HepG2 (cell line): ENCODE measurements around the gene ANKRD1. TPM values are rescaled to one million over a fixed set of nuclear protein-coding genes. Genes with fewer than 3 reads are reported as not detected.

ENCODE experiments used
- EHMT2 ChIP-seq: fragments of 200-600 bp; sonication (generic); IDR thresholded peaks from 2 replicates; pipeline ENCODE4 v1.7.0; 2017; ENCODE audit warnings: antibody characterized with exemption, low read depth, low read length, borderline replicate concordance
- ELF3 ChIP-seq: IDR thresholded peaks from 2 replicates; pipeline ENCODE4 v1.6.1; 2016; ENCODE audit warnings: missing genetic modification reagents, missing compliant biosample characterization
- ERF ChIP-seq: IDR thresholded peaks from 2 replicates; pipeline ENCODE4 v1.6.1; 2018; ENCODE audit warnings: missing biosample characterization, missing genetic modification reagents
- HHEX ChIP-seq: IDR thresholded peaks from 2 replicates; pipeline ENCODE4 v1.6.1; 2016; ENCODE audit warnings: control low read depth
- HMG20A ChIP-seq: IDR thresholded peaks from 2 replicates; pipeline ENCODE4 v1.6.1; 2016; ENCODE audit warnings: borderline replicate concordance
- KAT2B ChIP-seq: fragments of 150-350 bp; IDR thresholded peaks from 2 replicates; pipeline ENCODE4 v1.6.1; 2014; ENCODE audit warnings: low read depth, low read length, borderline replicate concordance
- KAT8 ChIP-seq: IDR thresholded peaks from 2 replicates; pipeline ENCODE4 v1.6.1; 2016; ENCODE audit warnings: missing genetic modification reagents, missing compliant biosample characterization
- MED8 ChIP-seq: sonication (generic); formaldehyde crosslinking; IDR thresholded peaks from 2 replicates; pipeline ENCODE4 v1.8.1; 2023; ENCODE audit warnings: mild to moderate bottlenecking, missing genetic modification reagents; ENCODE audit not compliant: insufficient replicate concordance
- SAP130 ChIP-seq: IDR thresholded peaks from 2 replicates; pipeline ENCODE4 v1.6.1; 2016; ENCODE audit warnings: low read depth
- SRSF1 ChIP-seq: fragments of 200-400 bp; formaldehyde crosslinking; optimal IDR thresholded peaks from 2 replicates; pipeline ENCODE3; 2017; ENCODE audit warnings: mild to moderate bottlenecking, low read depth, low read length, moderate library complexity
- ZBTB34 ChIP-seq: sonication (generic); formaldehyde crosslinking; IDR thresholded peaks from 2 replicates; pipeline ENCODE4 v1.8.0; 2022; ENCODE audit warnings: mild to moderate bottlenecking, missing genetic modification reagents
- ZEB1 ChIP-seq: IDR thresholded peaks from 2 replicates; pipeline ENCODE4 v1.6.1; 2012; ENCODE audit warnings: mild to moderate bottlenecking, low read depth, inconsistent platforms; ENCODE audit not compliant: insufficient replicate concordance
- ZNF138 ChIP-seq: sonication (generic); formaldehyde crosslinking; IDR thresholded peaks from 2 replicates; pipeline ENCODE4 v1.5.0; 2020; ENCODE audit warnings: mild to moderate bottlenecking, low read depth, missing genetic modification reagents
- ZNF354B ChIP-seq: sonication (generic); formaldehyde crosslinking; IDR thresholded peaks from 2 replicates; pipeline ENCODE4 v1.8.0; 2022; ENCODE audit warnings: mild to moderate bottlenecking, missing genetic modification reagents
- ZNF367 ChIP-seq: sonication (generic); formaldehyde crosslinking; IDR thresholded peaks from 2 replicates; pipeline ENCODE4 v1.4.0; 2020; ENCODE audit warnings: missing genetic modification reagents, borderline replicate concordance
- ZNF710 ChIP-seq: sonication (generic); formaldehyde crosslinking; IDR thresholded peaks from 2 replicates; pipeline ENCODE4 v1.5.0; 2020; ENCODE audit warnings: mild to moderate bottlenecking, missing genetic modification reagents, borderline replicate concordance
- ZNF816 ChIP-seq: sonication (generic); formaldehyde crosslinking; IDR thresholded peaks from 2 replicates; pipeline ENCODE4 v1.8.0; 2022; ENCODE audit warnings: missing genetic modification reagents, mild to moderate bottlenecking, borderline replicate concordance
- polyA plus RNA-seq, 8 experiments: library from polyadenylated mRNA; depleted of rRNA in 3 of 8; stranded (reverse) in 7 of 8; unstranded in 1 of 8; fragments of >200 nt; fragmentation: Illumina TruSeq in 4 of 8; extraction: Trizol in 4 of 8; gene quantifications; 2 replicates each; pipeline versions ENCODE4 v1.2.1 to v1.2.3, GENCODE V29; 2011 to 2016; ENCODE audit warnings: low read depth in 4 of 8, missing spikeins in 1 of 8, mixed read lengths in 1 of 8; ENCODE audit not compliant: insufficient read depth in 1 of 8
- total RNA-seq, 5 experiments: library from RNA; depleted of rRNA; stranded (reverse); fragments of >200 nt; fragmentation: Illumina TruSeq; extraction: Trizol; gene quantifications; 2 replicates each; pipeline ENCODE4 v1.2.3, GENCODE V29; 2016; ENCODE audit warnings: low read depth in 1 of 5
- TF ChIP-seq, protein P1 (sequence below): sonication (generic); formaldehyde crosslinking; IDR thresholded peaks from 2 replicates; pipeline ENCODE4 v1.8.0; 2022; ENCODE audit warnings: mild to moderate bottlenecking, missing genetic modification reagents, moderate library complexity
- TF ChIP-seq, protein P2 (sequence below): sonication (generic); formaldehyde crosslinking; IDR thresholded peaks from 2 replicates; pipeline ENCODE4 v1.4.0; 2020; ENCODE audit warnings: mild to moderate bottlenecking, missing genetic modification reagents, borderline replicate concordance
- TF ChIP-seq, protein P3 (sequence below): sonication (generic); formaldehyde crosslinking; IDR thresholded peaks from 2 replicates; pipeline ENCODE4 v1.4.0; 2020; ENCODE audit warnings: mild to moderate bottlenecking, missing genetic modification reagents

ANKRD1 gene
- total and polyA plus RNA-seq, 2 of the 13 experiments (the other 11 are each of a cell fraction or from before 2014, with no cell fraction given): 19.4 to 41.8 TPM

DNA sequence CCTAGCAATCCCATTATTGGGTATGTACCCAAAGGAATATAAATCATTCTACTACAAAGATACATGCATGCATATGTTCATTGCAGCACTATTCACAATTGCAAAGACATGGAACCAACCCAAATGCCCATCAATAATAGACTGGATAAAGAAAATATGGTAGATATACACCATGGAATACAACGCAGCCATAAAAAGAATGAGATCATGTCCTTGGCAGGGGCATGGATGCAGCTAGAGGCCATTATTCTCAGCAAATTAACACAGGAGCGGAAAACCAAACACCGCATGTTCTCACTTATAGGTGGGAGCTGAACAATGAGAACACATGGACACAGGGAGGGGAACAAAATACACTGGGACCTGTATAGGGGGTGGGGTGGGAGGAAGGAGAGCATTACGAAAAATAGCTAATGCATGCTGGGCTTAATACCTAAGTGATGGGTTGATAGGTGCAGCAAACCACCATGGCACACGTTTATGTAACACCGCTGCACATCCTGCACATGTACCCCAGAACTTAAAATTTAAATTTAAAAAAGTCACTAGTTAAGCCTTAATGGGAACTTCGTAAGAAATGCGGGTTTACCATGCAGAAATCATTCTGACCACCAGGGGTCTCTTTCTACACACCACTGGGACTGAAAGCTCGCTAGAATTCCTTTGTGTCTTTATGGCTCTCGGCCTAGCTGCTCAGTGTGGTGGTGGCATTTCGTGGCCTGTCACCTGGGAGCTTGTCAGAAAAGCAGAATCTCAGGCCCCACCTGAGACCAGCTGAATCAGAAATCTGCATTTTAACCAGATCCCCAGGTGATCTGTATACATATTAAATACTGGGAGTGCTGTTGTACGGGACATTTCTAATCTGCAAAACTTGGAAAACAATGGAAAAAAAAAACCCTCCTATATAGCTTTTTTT is 9.5 kb downstream of the ANKRD1 start (continued):
- TF ChIP-seq, protein P1, sequence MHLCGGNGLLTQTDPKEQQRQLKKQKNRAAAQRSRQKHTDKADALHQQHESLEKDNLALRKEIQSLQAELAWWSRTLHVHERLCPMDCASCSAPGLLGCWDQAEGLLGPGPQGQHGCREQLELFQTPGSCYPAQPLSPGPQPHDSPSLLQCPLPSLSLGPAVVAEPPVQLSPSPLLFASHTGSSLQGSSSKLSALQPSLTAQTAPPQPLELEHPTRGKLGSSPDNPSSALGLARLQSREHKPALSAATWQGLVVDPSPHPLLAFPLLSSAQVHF: no peak
- TF ChIP-seq ZNF710 (CRISPR knock-in tag) (no peak), ERF (CRISPR knock-in tag) (peak; percentile 83), ZNF354B (CRISPR knock-in tag) (no peak), ZNF138 (CRISPR knock-in tag) (no peak), ZNF816 (CRISPR knock-in tag) (no peak), KAT8 (CRISPR knock-in tag) (peak; percentile 27; the same call in 1 of the 2 replicates), SRSF1 (no peak), MED8 (CRISPR knock-in tag) (no peak), SAP130 (CRISPR knock-in tag) (0 out of 2 replicates have a peak, but pooled peaks have one; percentile 30), ZBTB34 (CRISPR knock-in tag) (no peak), HMG20A (CRISPR knock-in tag) (no peak), ZNF367 (no peak), EHMT2 (no peak), HHEX (CRISPR knock-in tag) (no peak), KAT2B (no peak), ELF3 (CRISPR knock-in tag) (0 out of 2 replicates have a peak, but pooled peaks have one; percentile 15), ZEB1 (no peak)
- TF ChIP-seq, protein P2, sequence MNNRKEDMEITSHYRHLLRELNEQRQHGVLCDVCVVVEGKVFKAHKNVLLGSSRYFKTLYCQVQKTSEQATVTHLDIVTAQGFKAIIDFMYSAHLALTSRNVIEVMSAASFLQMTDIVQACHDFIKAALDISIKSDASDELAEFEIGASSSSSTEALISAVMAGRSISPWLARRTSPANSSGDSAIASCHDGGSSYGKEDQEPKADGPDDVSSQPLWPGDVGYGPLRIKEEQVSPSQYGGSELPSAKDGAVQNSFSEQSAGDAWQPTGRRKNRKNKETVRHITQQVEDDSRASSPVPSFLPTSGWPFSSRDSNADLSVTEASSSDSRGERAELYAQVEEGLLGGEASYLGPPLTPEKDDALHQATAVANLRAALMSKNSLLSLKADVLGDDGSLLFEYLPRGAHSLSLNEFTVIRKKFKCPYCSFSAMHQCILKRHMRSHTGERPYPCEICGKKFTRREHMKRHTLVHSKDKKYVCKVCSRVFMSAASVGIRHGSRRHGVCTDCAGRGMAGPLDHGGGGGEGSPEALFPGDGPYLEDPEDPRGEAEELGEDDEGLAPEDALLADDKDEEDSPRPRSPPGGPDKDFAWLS (CRISPR knock-in tag): no peak
- TF ChIP-seq, protein P3, sequence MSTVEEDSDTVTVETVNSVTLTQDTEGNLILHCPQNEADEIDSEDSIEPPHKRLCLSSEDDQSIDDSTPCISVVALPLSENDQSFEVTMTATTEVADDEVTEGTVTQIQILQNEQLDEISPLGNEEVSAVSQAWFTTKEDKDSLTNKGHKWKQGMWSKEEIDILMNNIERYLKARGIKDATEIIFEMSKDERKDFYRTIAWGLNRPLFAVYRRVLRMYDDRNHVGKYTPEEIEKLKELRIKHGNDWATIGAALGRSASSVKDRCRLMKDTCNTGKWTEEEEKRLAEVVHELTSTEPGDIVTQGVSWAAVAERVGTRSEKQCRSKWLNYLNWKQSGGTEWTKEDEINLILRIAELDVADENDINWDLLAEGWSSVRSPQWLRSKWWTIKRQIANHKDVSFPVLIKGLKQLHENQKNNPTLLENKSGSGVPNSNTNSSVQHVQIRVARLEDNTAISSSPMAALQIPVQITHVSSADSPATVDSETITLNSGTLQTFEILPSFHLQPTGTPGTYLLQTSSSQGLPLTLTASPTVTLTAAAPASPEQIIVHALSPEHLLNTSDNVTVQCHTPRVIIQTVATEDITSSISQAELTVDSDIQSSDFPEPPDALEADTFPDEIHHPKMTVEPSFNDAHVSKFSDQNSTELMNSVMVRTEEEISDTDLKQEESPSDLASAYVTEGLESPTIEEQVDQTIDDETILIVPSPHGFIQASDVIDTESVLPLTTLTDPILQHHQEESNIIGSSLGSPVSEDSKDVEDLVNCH (CRISPR knock-in tag): no peak
